DND-41 (cell line): ENCODE measurements around the gene CTTNBP2NL.
"Not testable (repeated sequence)": the region's sequence is repeated elsewhere in the genome, so short reads cannot be mapped to it uniquely, and the experiment has no call there.

Source experiments
- ATAC-seq: fragments of 200-7000 bp; cut with Tn5 transposase; 3 replicates; pipeline ENCODE4 v1.9.1; 2021; ENCODE audit warnings: low read depth; ENCODE audit not compliant: insufficient read depth
- DNase-seq: peaks from one replicate; pipeline ENCODE4 v3.0.0-alpha.2; 2020
- H2AFZ ChIP-seq: 2 replicates; pipeline ENCODE4 v1.6.0; 2012; ENCODE audit warnings: low read depth, low read length
- H3K27ac ChIP-seq: 2 replicates; pipeline ENCODE4 v1.5.1; 2012; ENCODE audit warnings: low read length, inconsistent platforms
- H3K27me3 ChIP-seq: fragments of 200-600 bp; sonication (generic); 2 replicates; pipeline ENCODE4 v1.6.0; 2012; ENCODE audit warnings: low read length, mild to moderate bottlenecking, inconsistent platforms; ENCODE audit not compliant: insufficient read depth, poor library complexity
- H3K36me3 ChIP-seq: 2 replicates; pipeline ENCODE4 v1.5.1; 2012; ENCODE audit warnings: low read length, inconsistent platforms; ENCODE audit not compliant: insufficient read depth
- H3K4me1 ChIP-seq: 2 replicates; pipeline ENCODE4 v1.5.1; 2012; ENCODE audit warnings: mild to moderate bottlenecking, low read length; ENCODE audit not compliant: insufficient read depth
- H3K4me2 ChIP-seq: 2 replicates; pipeline ENCODE4 v1.6.0; 2012; ENCODE audit warnings: mild to moderate bottlenecking, moderate library complexity, low read length, inconsistent platforms; ENCODE audit not compliant: insufficient read depth
- H3K4me3 ChIP-seq, 2 experiments: fragments of 200-600 bp in 1 of 2; shearing (Covaris generic) in 1 of 2; 2 replicates each; pipeline ENCODE4 v1.5.1; 2012 to 2016; ENCODE audit warnings: inconsistent platforms in 2 of 2, low read length in 2 of 2, mild to moderate bottlenecking in 2 of 2, low read depth in 1 of 2, moderate library complexity in 1 of 2
- H3K79me2 ChIP-seq: 2 replicates; pipeline ENCODE4 v1.6.0; 2012; ENCODE audit warnings: low read length, inconsistent platforms; ENCODE audit not compliant: insufficient read depth
- H3K9ac ChIP-seq: 2 replicates; pipeline ENCODE4 v1.6.0; 2012; ENCODE audit warnings: low read depth, mild to moderate bottlenecking, inconsistent platforms, low read length, moderate library complexity
- H3K9me3 ChIP-seq: 2 replicates; pipeline ENCODE4 v1.5.1; 2012; ENCODE audit warnings: low read length, moderate library complexity, mild to moderate bottlenecking, inconsistent platforms; ENCODE audit not compliant: insufficient read depth, severe bottlenecking
- H4K20me1 ChIP-seq: 2 replicates; pipeline ENCODE4 v1.6.0; 2012; ENCODE audit warnings: low read length; ENCODE audit not compliant: insufficient read depth
- EZH2 ChIP-seq: IDR thresholded peaks from 3 replicates; pipeline ENCODE4 v1.6.1; 2012; ENCODE audit warnings: borderline replicate concordance, low read depth, mild to moderate bottlenecking, moderate library complexity, low read length, inconsistent platforms; ENCODE audit not compliant: severe bottlenecking
- TF ChIP-seq, protein P1 (sequence below): IDR thresholded peaks from 2 replicates; pipeline ENCODE4 v1.5.1; 2012; ENCODE audit warnings: borderline replicate concordance, low read length, moderate library complexity, mild to moderate bottlenecking; ENCODE audit not compliant: poor library complexity, severe bottlenecking; ENCODE audit errors: extremely low read depth

The CTTNBP2NL gene

GRCh38 chr1:112418099-112418892 lies 22.3 kb downstream of the CTTNBP2NL start:
- Histone ChIP-seq H3K9ac (no peak overlapping the region), H3K27ac (no peak overlapping the region), H3K36me3 (peaks cover 11% of the 10 kb centered on the region; the same call in 1 of the 2 replicates), H3K27me3 (no peaks in the 10 kb centered on the region), H2AFZ (no peak overlapping the region), H3K4me1 (no peaks in the 10 kb centered on the region), H4K20me1 (no peaks in the 10 kb centered on the region), H3K79me2 (no peaks in the 10 kb centered on the region), H3K4me2 (no peak overlapping the region), H3K4me3 (no peak overlapping the region), H3K9me3 (no peaks in the 10 kb centered on the region)
- TF ChIP-seq, protein P1, sequence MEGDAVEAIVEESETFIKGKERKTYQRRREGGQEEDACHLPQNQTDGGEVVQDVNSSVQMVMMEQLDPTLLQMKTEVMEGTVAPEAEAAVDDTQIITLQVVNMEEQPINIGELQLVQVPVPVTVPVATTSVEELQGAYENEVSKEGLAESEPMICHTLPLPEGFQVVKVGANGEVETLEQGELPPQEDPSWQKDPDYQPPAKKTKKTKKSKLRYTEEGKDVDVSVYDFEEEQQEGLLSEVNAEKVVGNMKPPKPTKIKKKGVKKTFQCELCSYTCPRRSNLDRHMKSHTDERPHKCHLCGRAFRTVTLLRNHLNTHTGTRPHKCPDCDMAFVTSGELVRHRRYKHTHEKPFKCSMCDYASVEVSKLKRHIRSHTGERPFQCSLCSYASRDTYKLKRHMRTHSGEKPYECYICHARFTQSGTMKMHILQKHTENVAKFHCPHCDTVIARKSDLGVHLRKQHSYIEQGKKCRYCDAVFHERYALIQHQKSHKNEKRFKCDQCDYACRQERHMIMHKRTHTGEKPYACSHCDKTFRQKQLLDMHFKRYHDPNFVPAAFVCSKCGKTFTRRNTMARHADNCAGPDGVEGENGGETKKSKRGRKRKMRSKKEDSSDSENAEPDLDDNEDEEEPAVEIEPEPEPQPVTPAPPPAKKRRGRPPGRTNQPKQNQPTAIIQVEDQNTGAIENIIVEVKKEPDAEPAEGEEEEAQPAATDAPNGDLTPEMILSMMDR: no peak
- TF ChIP-seq EZH2: no peak
- ATAC-seq: no peak
- DNase-seq: no peak

DNA sequence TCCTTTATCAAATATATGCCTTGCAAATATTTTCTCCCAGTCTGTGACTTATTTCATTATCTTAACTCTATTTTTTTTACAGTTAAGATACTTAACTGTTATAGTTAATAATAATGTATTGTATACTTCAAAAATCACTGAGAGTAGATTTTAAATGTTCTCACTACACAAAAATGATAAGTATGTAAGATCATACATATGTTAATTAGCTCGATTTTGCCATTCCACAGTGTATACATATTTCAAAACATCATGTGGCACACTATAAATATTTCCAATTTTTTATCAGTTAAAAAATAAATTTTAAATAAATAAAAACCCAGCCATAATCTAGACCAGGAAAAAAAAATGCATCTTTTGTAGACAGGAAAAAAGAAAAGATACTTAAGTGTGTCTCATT lies 27.2 kb downstream of the CTTNBP2NL start:
- Histone ChIP-seq H3K9ac (no peak overlapping the region), H3K27me3 (no peaks in the 10 kb centered on the region), H3K36me3 (no peaks in the 10 kb centered on the region), H3K27ac (no peak overlapping the region), H3K79me2 (no peaks in the 10 kb centered on the region), H3K4me1 (no peaks in the 10 kb centered on the region), H2AFZ (no peak overlapping the region), H3K4me2 (no peak overlapping the region), H3K9me3 (no peaks in the 10 kb centered on the region), H3K4me3 (no peak overlapping the region), H4K20me1 (no peaks in the 10 kb centered on the region)
- no peak for DNase-seq
- TF ChIP-seq EZH2: no peak
- TF ChIP-seq, protein P1: no peak
- no peak for ATAC-seq

GRCh38 chr1:112423666-112424065 lies 27.7 kb downstream of the CTTNBP2NL start:
- not testable (repeated sequence) for H3K36me3 ChIP-seq, H3K4me2 ChIP-seq, H4K20me1 ChIP-seq, H3K9me3 ChIP-seq, H3K9ac ChIP-seq, DNase-seq, H3K79me2 ChIP-seq, H3K4me1 ChIP-seq, H2AFZ ChIP-seq, ATAC-seq, H3K27me3 ChIP-seq, H3K27ac ChIP-seq, H3K4me3 ChIP-seq

- Histone ChIP-seq H4K20me1 (no peaks in the 10 kb centered on the region), H2AFZ (no peak overlapping the region), H3K9ac (no peak overlapping the region), H3K9me3 (no peaks in the 10 kb centered on the region), H3K4me2 (no peak overlapping the region), H3K4me1 (no peaks in the 10 kb centered on the region), H3K79me2 (no peaks in the 10 kb centered on the region), H3K27me3 (no peaks in the 10 kb centered on the region), H3K4me3 (no peak overlapping the region), H3K27ac (no peak overlapping the region), H3K36me3 (no peaks in the 10 kb centered on the region)
- no peak for ATAC-seq
- TF ChIP-seq EZH2: no peak
- TF ChIP-seq, protein P1: no peak
- DNase-seq: no peak
These were observed 33.7 kb downstream of the CTTNBP2NL start for GRCh38 chr1:112429749-112430148.
